GM19023 (cell line): ENCODE results near the gene HAPSTR1.
"Not testable (repeated sequence)": the region's sequence is repeated elsewhere in the genome, so short reads cannot be mapped to it uniquely, and the experiment has no call there.

Source experiments
- ATAC-seq: cut with Tn5 transposase; IDR thresholded peaks from one replicate; pipeline ENCODE4 v1.9.1; 2021; ENCODE audit warnings: mild to moderate bottlenecking, moderate library complexity; ENCODE audit not compliant: unreplicated experiment

HAPSTR1 gene, protein sequence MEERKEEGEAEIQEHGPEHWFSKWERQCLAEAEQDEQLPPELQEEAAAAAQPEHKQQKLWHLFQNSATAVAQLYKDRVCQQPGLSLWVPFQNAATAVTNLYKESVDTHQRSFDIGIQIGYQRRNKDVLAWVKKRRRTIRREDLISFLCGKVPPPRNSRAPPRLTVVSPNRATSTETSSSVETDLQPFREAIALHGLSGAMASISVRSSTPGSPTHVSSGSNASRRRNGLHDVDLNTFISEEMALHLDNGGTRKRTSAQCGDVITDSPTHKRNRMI

DNA sequence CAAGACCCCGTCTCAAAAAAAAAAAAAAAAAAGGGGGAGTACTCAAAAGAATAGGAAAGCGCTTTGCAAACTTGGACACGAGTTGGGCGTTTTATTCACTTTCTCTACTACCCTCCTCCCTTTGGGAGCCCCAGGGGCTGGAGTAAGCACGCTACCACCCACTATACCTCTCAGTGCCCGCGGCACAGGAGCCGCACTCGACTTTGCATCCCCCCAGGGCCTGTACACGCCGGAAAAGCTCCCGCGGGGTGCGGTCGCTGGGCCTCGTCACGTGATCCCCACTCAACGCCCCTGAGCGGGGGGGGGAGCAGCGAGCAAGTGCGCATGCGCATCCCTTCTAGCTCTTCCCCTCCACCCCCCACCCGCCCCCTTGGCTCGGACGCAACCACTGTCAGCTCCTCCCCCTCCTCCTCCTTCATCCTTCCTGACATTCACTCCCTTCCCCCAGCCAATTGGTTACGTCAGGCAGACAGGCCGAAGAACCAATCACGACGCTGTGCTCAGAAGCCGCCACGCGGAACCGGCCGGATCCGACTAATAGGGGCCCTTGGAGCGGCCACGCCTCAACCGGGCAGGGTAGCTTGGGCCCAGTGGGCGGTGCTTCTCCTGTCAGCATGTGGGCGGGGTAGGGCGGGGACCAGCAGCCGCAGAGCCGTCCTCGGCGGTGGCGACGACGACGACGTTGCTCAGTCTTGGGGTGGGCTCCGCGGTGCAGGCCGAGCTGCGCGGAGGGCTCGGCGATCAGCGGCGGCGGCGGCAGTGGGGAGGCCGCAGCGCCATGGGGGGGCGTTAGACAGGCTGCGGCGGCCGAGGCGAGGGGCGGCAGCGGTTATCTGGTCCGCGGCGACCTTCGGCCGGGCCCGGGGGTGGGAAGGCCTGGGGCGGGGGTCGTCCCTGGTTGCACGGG lies at the start of gene HAPSTR1:
Gene HAPSTR1, plus strand, starts transcription at position 685 of the 907 bp plus-strand sequence. CDS start 401 bp downstream, outside the sequence.
- ATAC-seq, result peak; percentile 93

DNA sequence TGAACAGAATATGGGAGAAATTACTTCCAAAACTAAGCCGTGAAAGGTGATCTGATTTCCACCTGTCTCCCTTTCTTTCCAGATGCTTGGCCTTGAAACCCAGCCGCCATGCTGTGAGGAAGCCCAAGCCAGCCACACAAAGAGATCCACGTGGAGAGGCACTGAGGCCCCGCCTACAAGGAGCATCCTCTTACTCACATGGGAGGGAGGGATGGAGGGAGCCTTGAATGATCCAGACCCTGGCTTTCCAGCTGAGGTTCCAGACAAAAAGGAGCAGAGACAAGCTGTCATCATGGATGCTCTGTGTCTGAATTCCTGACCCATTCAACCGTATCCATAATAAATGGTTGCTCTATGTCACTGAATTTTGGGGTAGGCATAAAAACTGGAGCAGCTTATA lies 48.9 kb upstream of the HAPSTR1 start:
- no peak for ATAC-seq

DNA sequence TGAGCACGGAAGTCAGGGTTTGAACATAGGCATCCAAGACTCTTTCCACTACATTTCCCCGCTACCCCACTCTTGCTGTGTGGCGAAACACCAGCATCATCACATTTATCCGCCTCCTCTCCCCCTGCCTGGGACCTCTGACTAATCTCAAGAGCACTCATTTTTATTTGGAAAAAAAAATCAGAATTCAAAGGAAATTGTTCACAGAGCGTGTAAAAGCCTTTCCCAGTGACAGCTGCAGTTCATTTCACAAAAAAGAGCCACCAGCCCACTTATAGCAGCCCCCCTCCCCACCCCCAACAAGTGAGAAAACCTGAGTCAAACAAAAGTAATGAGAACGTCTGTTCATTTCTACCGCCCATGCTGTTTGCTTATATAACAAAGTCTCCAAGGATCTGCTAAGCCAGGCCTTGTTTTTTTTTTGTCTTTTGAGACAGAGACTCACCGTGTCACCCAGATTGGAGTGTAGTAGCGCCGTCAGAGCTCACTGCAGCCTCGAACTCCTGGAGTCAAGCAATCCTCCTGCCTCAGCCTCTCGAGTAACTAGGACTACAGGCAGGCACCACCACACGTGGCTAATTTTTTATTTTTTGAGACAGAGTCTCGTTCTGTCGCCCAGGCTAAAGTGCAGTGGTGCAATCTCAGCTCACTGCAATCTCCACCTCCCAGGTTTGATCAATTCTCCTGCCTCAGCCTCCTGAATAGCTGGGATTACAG lies 48.3 kb upstream of the HAPSTR1 start:
- ATAC-seq, result no peak

DNA sequence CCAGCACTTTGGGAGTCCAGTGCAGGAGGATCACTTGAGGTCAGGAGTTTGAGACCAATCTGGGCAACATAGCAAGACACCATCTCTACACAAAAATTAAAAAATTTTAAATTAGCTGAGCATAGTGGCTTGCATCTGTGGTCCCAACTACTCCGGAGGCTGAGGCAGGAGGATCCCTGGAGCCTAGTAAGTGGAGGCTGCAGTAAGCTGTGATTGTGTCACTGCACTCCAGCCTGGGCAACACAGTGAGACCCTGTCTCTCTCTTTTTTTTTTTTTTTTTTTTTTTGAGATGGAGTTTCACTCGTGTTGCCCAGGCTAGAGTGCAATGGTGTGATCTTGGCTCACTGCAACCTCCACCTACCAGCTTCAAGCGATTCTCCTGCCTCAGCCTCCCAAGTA lies 45.9 kb upstream of the HAPSTR1 start:
- ATAC-seq, result not testable (repeated sequence)

DNA sequence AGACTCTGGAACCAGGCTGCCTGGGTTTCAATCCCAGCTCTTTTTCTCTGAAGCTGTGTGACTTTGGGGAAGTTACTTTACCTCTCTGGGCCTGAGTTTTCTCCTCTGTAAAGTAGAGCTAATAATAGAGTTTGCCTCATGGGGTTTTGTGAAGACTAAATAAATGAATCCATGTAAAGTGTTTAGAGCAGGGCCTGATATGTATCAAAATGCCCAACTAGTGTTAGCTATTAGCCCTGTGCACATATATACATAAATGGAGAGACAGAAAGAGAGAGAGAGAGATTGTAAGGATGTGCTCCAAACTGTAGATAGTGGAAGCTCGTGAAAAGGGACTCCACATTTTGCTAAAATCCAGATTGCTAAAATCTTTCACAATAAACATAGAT lies 44.8 kb upstream of the HAPSTR1 start:
- ATAC-seq, result no peak

DNA sequence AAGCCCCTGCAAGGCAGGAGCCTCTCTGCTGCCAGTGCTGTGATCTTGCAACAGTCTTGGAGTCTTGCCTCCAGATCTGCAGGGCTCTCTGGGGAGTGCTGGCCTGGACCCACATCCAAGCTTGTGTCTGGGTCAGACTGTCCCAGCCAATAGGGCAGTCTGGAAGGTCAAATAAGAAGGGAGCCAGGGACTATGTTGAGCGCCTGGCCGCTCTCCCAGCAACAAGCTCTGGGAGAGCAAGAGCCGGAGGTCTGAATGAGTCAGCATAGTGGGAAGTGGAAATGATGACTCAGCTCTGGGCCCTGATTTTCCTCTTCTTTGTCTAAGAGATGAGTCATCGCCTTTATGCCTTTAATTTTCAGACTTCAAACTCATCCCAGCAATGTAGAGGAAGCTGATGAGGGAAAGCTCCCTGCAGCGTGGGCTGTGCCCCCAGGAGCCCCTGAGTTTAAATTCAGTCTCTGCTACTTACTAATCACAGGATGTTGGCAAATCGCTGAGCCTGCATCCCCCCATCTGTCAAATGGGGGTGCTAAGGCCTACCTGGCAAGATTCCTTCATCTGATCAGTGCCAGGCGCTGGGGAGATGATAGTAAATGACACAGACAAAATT lies 43.6 kb upstream of the HAPSTR1 start:
- peak; percentile 64 for ATAC-seq

DNA sequence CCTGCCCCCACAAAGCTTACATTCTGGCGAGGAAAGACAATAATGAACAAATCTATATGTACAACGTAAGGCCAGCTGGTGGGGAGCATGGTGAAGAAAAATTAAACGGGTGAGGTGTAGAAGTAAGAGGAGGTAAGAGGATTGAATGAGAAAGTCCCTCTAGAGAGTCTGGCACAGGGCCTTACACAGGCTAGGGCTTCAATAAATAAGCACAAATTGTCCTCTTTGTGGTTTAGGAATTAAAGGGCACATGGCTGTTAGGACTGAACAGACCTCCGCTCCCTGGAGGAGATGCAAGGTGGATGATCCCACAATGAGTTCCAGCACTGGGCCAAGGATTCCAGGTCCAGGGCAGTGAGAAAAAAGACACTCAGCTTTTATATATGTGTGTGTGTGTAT lies 43.1 kb upstream of the HAPSTR1 start:
- no peak for ATAC-seq

DNA sequence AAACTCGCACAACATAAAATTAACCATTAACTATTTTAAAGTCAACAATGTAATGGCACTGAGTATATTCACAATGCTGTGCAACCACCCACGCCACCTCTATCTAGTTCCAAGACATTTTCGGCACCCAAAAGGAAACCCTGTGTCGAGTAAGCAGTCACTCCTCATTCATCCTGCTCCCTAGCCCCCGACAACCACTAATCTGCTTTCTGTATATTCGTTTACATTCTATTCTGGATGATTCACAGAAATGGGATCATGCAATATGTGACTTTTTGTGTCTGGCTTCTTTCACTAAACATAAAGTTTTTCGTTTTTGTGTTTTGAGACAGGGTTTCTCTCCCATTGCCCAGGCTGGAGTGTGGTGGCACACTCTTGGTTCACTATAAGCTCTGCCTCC lies 42.2 kb upstream of the HAPSTR1 start:
- no peak for ATAC-seq

DNA sequence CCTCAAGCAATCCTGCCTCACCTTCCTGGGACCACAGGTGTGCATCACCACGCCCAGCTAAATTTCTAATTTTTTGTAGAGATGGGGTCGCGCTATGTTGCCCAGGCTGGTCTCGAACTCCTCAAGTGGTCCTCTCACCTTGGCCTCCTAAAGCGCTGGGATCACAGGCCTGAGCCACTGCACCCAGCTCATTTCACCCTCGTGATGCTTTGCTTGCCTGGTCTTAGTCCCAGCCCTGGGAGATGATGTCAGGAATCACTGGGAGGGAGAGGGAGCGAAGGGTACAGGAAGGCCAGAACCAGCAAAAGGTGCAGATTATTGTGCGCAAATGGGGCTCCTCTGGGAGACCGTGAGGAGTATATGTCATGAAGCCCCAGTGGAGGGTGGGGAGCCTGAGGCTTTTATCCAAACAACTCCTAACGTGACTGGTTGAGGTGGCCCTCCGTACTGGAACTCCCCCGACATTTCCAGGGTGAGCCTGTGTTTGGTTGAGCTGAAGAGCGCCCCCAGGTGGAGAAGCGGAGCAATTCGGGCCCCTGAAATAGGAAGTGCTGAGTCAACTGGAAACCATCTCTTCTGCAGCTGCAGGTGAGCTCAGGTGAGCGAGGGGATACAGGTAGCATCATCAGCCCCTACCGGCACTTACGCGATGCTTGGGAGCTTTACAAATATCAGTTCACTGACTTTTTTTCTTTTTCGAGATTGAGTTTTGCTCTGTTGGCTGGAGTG lies 41.2 kb upstream of the HAPSTR1 start:
- ATAC-seq, result no peak

DNA sequence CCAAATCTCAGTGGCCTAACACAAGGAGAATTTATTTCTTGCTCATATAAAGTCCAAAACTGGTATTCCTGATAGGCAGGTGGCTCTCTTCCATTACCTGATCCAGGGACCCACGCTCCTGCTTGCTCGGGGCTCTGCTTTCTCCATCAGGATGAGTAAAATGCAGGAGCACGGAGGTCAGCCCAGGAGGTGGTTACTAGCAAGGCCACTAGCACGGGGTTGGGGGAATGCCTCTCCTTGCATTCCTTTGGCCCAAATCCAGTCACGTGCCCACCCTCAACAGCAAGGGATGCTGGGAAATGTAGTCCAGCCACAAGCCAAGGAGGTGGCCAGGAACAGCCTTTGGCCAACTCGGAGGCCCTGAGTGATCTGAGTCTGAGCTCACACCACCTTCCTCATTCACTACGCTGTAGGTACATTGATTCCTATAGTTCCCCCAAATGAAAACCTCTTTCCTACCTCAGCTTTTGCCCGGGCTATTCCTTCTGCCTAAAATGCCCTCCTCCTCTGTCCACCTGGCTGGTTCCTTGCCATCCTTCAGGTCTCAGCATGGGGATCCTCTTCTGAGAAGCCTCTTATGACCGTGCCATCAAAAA lies 38.3 kb upstream of the HAPSTR1 start:
- no peak for ATAC-seq

DNA sequence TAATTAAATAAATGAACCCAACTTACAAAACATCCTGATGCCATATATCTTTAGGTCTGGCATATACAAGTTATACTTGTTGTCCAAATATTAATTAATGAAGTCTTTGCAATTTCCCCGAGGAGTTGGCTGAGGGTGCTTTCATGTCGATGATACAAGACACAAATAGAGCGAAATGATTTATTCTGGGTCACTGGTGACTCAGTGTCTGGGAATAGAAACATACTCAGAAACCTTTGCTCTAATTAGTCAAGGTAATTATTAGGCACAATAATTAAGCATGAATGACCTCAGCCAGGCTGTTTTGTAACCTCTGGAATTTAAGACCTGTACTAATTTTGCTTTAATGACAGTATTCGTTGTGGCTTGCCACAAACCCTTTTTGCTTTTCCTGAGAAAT lies 37.0 kb upstream of the HAPSTR1 start:
- ATAC-seq, result no peak

DNA sequence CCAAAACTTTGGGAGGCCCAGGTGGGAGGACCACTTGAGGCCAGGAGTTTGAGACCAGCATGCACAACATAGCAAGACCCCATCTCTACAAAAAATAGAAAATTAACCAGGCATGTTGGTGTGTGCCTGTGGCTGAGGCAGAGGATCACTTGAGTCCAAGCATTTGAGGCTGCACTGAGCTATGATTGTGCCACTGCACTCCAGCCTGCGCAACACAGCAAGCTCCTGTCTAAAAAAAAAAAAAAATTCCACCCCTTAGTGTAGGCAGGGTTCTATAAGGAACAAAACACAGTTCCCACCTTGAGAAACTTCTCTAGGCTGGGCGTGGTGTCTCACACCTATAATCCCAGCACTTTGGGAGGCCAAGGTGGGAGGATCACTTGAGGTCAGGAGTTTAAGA lies 36.3 kb upstream of the HAPSTR1 start:
- ATAC-seq, result no peak

DNA sequence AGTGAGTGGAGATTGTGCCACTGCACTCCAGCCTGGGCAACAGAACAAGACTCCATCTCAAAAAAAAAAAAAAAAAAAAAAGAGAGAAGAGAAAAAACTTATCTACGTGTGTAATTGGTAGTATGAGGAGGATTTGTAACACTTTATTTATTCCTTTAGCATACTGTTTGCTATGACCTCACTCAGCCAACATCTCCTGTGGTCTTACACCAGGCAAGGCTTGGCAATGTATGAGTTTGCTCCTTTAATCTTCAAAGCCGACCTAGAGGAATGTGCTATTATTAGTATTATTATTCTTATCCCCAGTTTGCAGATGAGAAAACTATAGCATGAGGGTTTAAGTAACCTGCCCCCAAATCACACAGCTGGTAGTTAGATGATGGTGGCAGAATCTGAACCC lies 35.8 kb upstream of the HAPSTR1 start:
- ATAC-seq, result no peak

DNA sequence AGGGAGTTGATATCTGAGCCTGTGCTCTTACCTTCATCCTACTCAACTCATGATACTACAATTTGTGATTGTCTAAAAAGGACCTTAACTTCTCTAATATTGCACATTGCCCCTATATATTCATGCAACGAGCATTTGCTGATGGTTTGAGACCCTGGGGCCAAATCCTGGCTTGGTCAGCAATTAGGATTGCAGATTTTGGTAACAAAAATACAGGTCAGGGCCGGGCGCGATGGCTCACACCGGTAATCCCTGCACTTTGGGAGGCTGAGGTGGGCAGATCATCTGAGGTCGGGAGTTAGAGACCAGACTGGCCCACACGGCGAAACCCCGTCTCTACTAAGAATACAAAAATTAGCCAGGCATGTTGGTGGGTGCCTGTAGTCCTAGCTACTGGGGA lies 35.4 kb upstream of the HAPSTR1 start:
- no peak for ATAC-seq

DNA sequence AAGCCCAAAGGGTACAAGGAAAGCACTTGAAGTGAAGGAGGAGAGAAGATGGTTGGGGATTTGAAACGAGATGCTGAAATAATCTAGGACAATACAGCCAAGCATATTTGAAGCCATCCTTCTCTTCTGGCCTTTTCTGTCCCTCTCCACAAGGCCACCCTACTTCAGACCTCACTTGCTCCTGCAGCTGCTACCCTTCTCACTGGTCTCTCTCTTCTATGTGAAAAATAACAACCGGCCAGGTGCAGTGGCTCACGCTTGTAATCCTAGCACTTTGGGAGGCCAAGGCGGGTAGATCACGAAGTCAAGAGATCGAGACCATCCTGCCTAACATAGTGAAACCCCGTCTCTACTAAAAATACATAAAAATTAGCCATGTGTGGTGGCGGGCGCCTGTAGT lies 33.2 kb upstream of the HAPSTR1 start:
- ATAC-seq, result no peak

DNA sequence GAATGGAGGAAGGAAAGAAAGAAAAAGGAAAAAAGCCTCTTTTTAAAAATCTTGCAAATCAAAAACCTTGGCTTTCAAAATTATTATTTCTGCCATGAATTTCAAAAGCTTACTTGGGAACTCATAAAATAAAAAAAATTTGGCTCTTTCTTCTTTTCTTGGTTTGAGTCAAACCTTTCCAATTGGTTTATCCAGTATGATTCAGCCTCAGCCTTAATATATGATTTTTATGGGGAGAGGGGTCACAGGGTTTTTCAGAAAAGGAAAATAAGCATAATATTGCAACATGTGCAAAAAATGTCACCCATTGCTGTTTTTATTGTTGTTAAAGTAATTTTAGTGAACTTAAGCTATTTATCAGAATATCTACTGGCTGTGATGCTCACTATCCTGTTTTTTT lies 31.2 kb upstream of the HAPSTR1 start:
- ATAC-seq, result no peak

DNA sequence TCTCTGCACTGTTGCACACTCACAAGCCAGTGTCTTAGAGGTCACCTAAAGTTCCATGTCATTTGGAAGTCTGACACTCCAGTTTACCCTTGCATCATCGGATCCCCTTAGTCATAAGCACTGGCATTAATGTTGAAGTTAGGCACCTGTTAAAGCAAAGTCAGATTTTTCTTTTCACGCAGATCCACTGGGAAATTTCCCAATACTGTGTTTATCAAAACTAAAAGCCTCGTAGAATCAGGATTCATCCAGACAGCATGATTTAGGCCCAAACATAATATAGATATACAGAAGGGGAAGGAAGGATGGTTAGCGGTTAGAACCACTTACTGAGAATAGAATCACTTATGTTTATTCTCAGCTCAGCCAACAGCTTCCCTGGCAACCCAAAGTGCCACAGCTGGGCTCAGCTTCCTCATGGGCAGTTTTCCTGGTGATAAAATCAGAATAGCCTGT lies 30.1 kb upstream of the HAPSTR1 start:
- no peak for ATAC-seq

DNA sequence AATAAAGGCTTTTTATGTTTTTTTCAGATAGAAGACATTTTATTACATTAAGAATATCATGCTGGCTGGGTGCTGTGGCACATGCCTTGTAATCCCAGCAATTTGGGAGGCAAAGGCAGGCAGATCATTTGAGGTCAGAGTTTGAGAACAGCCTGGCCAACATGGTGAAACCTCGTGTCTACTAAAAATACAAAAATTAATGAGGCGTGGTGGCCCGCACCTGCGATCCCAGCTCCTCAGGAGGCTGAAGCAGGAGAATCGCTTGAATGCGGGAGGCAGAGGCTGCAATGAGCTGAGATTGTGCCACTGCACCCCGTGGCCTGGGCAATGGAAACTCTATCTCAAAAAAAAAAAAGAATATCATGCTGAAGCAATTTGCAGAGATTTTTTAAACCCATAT lies 29.1 kb upstream of the HAPSTR1 start:
- no peak for ATAC-seq

DNA sequence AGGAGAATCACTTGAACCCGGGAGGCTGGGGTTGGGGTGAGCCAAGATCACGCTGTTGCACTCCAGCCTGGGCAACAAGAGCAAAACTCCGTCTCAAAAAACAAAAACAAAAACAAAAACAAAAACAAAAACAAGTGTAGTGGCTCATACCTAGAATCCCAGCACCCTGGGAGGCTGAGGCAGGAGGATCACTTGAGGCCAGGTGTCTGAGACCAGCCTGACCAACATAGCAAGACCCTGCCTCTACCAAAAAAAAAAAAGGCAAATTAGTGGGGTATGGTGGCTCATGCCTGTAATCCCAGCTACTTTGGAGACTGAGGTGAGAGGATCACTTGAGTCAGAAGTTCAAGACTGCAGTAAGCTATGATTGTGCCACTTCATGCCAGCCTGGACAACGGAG lies 26.4 kb upstream of the HAPSTR1 start:
- ATAC-seq, result no peak

DNA sequence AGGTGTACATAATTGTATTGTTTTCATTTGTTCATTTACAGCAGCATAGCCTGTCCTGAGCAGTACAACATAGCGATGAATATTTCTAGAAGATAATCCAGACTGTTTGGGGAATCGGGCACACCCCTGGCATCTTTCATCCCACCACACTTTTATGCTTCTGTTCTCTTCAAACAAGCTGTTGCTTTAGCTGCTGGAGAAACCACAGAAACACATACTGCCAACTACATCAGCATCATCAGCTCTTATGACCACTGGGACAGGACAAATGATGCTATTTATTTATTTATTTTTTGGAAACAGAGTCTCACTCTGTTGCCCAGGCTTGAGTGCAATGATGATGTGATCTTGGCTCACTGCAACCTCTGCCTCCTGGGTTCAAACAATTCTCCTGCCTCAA lies 22.6 kb upstream of the HAPSTR1 start:
- ATAC-seq, result no peak
